GM18873 (cell line): ENCODE measurements around the gene MRE11.

Experiments
- ATAC-seq: cut with Tn5 transposase; IDR thresholded peaks from one replicate; pipeline ENCODE4 v1.9.1; 2021; ENCODE audit warnings: mild to moderate bottlenecking, moderate library complexity, moderate number of reproducible peaks; ENCODE audit not compliant: unreplicated experiment, low FRiP score

MRE11 gene

GRCh38 chr11:94493281-94494125 lies at the start of gene MRE11, which contains the start of gene ANKRD49:
Gene MRE11 (minus strand): TSS chr11:94493844. CDS start chr11:94492801, 1,043 bp downstream.
Gene ANKRD49 (plus strand): TSS chr11:94493984. CDS start chr11:94496694, 2,710 bp downstream.
- peak; percentile 100 for ATAC-seq

GRCh38 chr11:94539420-94539819 lies 45.8 kb upstream of the MRE11 start:
- ATAC-seq: no peak

- no peak for ATAC-seq
Observed at GRCh38 chr11:94537031-94537600, 43.5 kb upstream of the MRE11 start.

- ATAC-seq: no peak
Observed at GRCh38 chr11:94536386-94536785, 42.7 kb upstream of the MRE11 start.

- ATAC-seq: no peak
Observed at GRCh38 chr11:94533696-94534630, 40.3 kb upstream of the MRE11 start.

- no peak for ATAC-seq
Observed at GRCh38 chr11:94533206-94533605, 39.6 kb upstream of the MRE11 start.

- ATAC-seq: no peak
Observed at GRCh38 chr11:94532211-94532610, 38.6 kb upstream of the MRE11 start.

- ATAC-seq: no peak
Observed at GRCh38 chr11:94528551-94528950, 34.9 kb upstream of the MRE11 start.

- ATAC-seq: no peak
Observed at GRCh38 chr11:94526645-94527438, 33.2 kb upstream of the MRE11 start.

GRCh38 chr11:94525546-94526324 lies 32.1 kb upstream of the MRE11 start:
- no peak for ATAC-seq

GRCh38 chr11:94524341-94524740 lies 30.7 kb upstream of the MRE11 start:
- ATAC-seq: no peak

- no peak for ATAC-seq
Observed at GRCh38 chr11:94521684-94522083, 28.0 kb upstream of the MRE11 start.

GRCh38 chr11:94519478-94520084 lies 25.9 kb upstream of the MRE11 start:
- no peak for ATAC-seq

GRCh38 chr11:94518300-94518699 lies 24.7 kb upstream of the MRE11 start:
- ATAC-seq: no peak

GRCh38 chr11:94516725-94517124 lies 23.1 kb upstream of the MRE11 start:
- ATAC-seq: no peak

GRCh38 chr11:94515398-94515797 lies 21.8 kb upstream of the MRE11 start:
- no peak for ATAC-seq

GRCh38 chr11:94513091-94513490 lies 19.4 kb upstream of the MRE11 start:
- no peak for ATAC-seq

GRCh38 chr11:94511932-94512781 lies 18.5 kb upstream of the MRE11 start, which contains the start of gene C11orf97:
Gene C11orf97 (plus strand): TSS chr11:94512461. CDS start chr11:94512529, 68 bp downstream.
- ATAC-seq: peak; percentile 80
